NOMO-1 treated with dmso at 0.1 percent for 144 hours (cell line): ENCODE results near the gene KCNK3.

Experiments
- DNase-seq: peaks from one replicate; lab custom pipeline; 2025; ENCODE audit not compliant: unreplicated experiment; lab: John Stamatoyannopoulos, UW

The KCNK3 gene

DNA sequence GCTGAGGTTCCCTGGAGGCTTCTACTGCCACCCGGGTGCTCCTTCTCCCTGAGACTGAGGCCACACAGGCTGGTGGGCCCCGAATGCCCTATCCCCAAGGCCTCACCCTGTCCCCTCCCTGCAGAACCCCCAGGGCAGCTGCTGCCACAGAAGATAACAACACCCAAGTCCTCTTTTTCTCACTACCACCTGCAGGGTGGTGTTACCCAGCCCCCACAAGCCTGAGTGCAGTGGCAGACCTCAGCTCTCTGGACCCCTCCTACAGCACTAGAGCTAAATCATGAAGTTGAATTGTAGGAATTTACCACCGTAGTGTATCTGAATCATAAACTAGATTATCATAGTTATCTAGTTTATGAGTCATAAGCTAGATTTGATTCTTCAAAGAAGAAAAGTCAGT, 86.0 kb downstream of the KCNK3 start:
- DNase-seq, result no peak

GRCh38 chr2:26780203-26780760, 87.8 kb downstream of the KCNK3 start:
- DNase-seq, result peak; percentile 32
